HepG2 (cell line): ENCODE results near the gene MBTD1. TPM values are rescaled to one million over a fixed set of nuclear protein-coding genes. Genes with fewer than 3 reads are reported as not detected.

Experiments
- ATRX ChIP-seq: sonication (generic); formaldehyde crosslinking; IDR thresholded peaks from 2 replicates; pipeline ENCODE4 v1.4.0; 2020; ENCODE audit warnings: missing genetic modification reagents, borderline replicate concordance
- DNMT1 ChIP-seq: sonication (generic); formaldehyde crosslinking; IDR thresholded peaks from 2 replicates; pipeline ENCODE4 v1.5.1; 2020; ENCODE audit warnings: mild to moderate bottlenecking, missing genetic modification reagents
- FOXK2 ChIP-seq: fragments of 450-650 bp; IDR thresholded peaks from 2 replicates; pipeline ENCODE4 v1.6.1; 2016
- GMEB2 ChIP-seq: IDR thresholded peaks from 2 replicates; pipeline ENCODE4 v1.6.1; 2016; ENCODE audit warnings: missing biosample characterization, missing genetic modification reagents, low read depth
- KDM6A ChIP-seq: IDR thresholded peaks from 2 replicates; pipeline ENCODE4 v1.6.1; 2016; ENCODE audit warnings: low read depth
- KLF12 ChIP-seq: sonication (generic); formaldehyde crosslinking; IDR thresholded peaks from 2 replicates; pipeline ENCODE4 v1.4.0; 2020; ENCODE audit warnings: missing genetic modification reagents, borderline replicate concordance
- RAD51 ChIP-seq: fragments of 450-650 bp; IDR thresholded peaks from 2 replicates; pipeline ENCODE4 v1.6.1; 2016; ENCODE audit warnings: borderline replicate concordance
- RARA ChIP-seq: IDR thresholded peaks from 2 replicates; pipeline ENCODE4 v1.6.1; 2016; ENCODE audit warnings: missing genetic modification reagents, missing compliant biosample characterization
- RNF2 ChIP-seq: fragments of 450-650 bp; conservative IDR thresholded peaks from 2 replicates; pipeline ENCODE4 v1.6.1; 2016; ENCODE audit warnings: low read depth
- SUZ12 ChIP-seq: fragments of 150-350 bp; IDR thresholded peaks from 2 replicates; pipeline ENCODE4 v1.6.1; 2014; ENCODE audit warnings: low read depth, low read length
- ZBTB4 ChIP-seq: sonication (generic); formaldehyde crosslinking; IDR thresholded peaks from 2 replicates; pipeline ENCODE4 v1.4.0; 2020; ENCODE audit warnings: missing genetic modification reagents, mild to moderate bottlenecking, borderline replicate concordance
- ZNF180 ChIP-seq: sonication (generic); formaldehyde crosslinking; IDR thresholded peaks from 2 replicates; pipeline ENCODE4 v1.4.0; 2020; ENCODE audit warnings: low read depth, missing genetic modification reagents, borderline replicate concordance
- ZNF407 ChIP-seq: sonication (generic); formaldehyde crosslinking; IDR thresholded peaks from one replicate; pipeline ENCODE4 v1.5.1; 2020; ENCODE audit warnings: mild to moderate bottlenecking, missing genetic modification reagents; ENCODE audit errors: not compliant biosample characterization
- ZNF484 ChIP-seq: sonication (generic); formaldehyde crosslinking; IDR thresholded peaks from 2 replicates; pipeline ENCODE4 v1.5.1; 2020; ENCODE audit warnings: mild to moderate bottlenecking, low read depth, missing genetic modification reagents, borderline replicate concordance
- ZNF615 ChIP-seq: sonication (generic); formaldehyde crosslinking; IDR thresholded peaks from 2 replicates; pipeline ENCODE4 v1.5.0; 2020; ENCODE audit warnings: mild to moderate bottlenecking, missing genetic modification reagents, borderline replicate concordance
- ZNF652 ChIP-seq: IDR thresholded peaks from 2 replicates; pipeline ENCODE4 v1.6.1; 2016; ENCODE audit warnings: low read depth, borderline replicate concordance
- ZNF709 ChIP-seq: sonication (generic); formaldehyde crosslinking; IDR thresholded peaks from 2 replicates; pipeline ENCODE4 v1.5.0; 2020; ENCODE audit warnings: mild to moderate bottlenecking, missing genetic modification reagents
- polyA plus RNA-seq, 8 experiments: library from polyadenylated mRNA; depleted of rRNA in 3 of 8; stranded (reverse) in 7 of 8; unstranded in 1 of 8; fragments of >200 nt; fragmentation: Illumina TruSeq in 4 of 8; extraction: Trizol in 4 of 8; gene quantifications; 2 replicates each; pipeline versions ENCODE4 v1.2.1 to v1.2.3, GENCODE V29; 2011 to 2016; ENCODE audit warnings: low read depth in 4 of 8, missing spikeins in 1 of 8, mixed read lengths in 1 of 8; ENCODE audit not compliant: insufficient read depth in 1 of 8
- total RNA-seq, 5 experiments: library from RNA; depleted of rRNA; stranded (reverse); fragments of >200 nt; fragmentation: Illumina TruSeq; extraction: Trizol; gene quantifications; 2 replicates each; pipeline ENCODE4 v1.2.3, GENCODE V29; 2016; ENCODE audit warnings: low read depth in 1 of 5

Gene MBTD1
- total and polyA plus RNA-seq, 2 of the 13 experiments (the other 11 are each of a cell fraction or from before 2014, with no cell fraction given), result 20.9 TPM

- no peak for TF ChIP-seq GMEB2
- TF ChIP-seq RNF2, result no peak
- TF ChIP-seq SUZ12, result no peak
- TF ChIP-seq FOXK2, result no peak
- TF ChIP-seq ZNF652 (CRISPR knock-in tag), result no peak
- no peak for TF ChIP-seq ZNF709 (CRISPR knock-in tag)
- TF ChIP-seq ZNF484 (CRISPR knock-in tag), result no peak
- TF ChIP-seq ZNF180 (CRISPR knock-in tag), result no peak
- no peak for TF ChIP-seq DNMT1 (CRISPR knock-in tag)
- TF ChIP-seq KDM6A (CRISPR knock-in tag), result no peak
- no peak for TF ChIP-seq ZNF407
- no peak for TF ChIP-seq RAD51
- no peak for TF ChIP-seq ATRX (CRISPR knock-in tag)
- TF ChIP-seq ZBTB4, result no peak
- no peak for TF ChIP-seq RARA (CRISPR knock-in tag)
- TF ChIP-seq ZNF615 (CRISPR knock-in tag), result no peak
- TF ChIP-seq KLF12 (CRISPR knock-in tag), result peak; percentile 58; the same call in 1 of the 2 replicates
Measured at GRCh38 chr17:51166987-51167931, 92.6 kb downstream of the MBTD1 start (continued).
